Measurements from ENCODE around the gene ITPR3.

- TF ChIP-seq CTCF (IDR thresholded peaks at IDR 0.05; ENCODE audit: insufficient read depth, low read depth, low read length) (no peak), EZH2 (IDR thresholded peaks at IDR 0.05; ENCODE audit: insufficient read depth, low read length) (no peak)
These were observed 35.7 kb downstream of the ITPR3 start for GRCh38 chr6:33656844-33657243.
